ENCODE results near the gene GALNTL6.
"Not testable (repeated sequence)": the region's sequence is repeated elsewhere in the genome, so short reads cannot be mapped to it uniquely, and the experiment has no call there.

Gene GALNTL6

DNA sequence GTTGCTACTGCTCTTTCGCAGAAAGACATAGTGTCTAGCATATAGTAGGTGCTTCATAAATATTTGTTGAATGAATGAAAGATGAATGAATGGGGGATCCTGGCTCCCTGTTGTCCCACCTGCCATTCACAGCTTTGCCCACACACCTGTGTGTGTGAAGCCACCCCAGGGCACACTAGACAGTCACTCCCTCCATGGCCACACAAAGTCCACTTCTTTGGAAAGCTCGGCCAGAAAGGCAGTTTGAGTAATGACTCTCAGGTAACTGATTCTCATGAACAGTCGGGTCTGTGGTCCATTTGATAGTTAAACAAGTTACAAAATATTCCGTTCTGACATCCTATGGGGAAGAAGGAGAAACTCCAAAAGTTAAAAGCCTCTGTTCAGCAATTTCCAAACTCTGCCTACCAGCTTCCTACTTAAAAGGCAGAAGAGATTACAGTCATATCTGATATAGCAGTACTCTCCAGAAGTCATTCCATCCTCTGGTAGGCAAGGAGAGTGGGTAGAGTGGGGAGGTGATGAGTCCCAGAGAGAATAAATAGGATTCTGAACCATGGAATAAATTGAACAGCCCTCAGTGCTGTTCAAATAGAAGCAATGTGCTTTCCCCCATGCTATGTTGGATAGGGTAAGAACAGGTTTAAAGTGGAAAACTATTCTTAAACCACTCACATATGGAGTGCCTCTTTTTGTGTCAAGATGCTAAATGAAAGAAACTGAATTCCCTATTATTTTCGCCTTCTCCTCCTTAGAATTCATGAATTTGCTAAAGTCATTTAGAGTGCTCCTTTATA lies 1150.5 kb downstream of the GALNTL6 start:
- no peak for DNase-seq

DNA sequence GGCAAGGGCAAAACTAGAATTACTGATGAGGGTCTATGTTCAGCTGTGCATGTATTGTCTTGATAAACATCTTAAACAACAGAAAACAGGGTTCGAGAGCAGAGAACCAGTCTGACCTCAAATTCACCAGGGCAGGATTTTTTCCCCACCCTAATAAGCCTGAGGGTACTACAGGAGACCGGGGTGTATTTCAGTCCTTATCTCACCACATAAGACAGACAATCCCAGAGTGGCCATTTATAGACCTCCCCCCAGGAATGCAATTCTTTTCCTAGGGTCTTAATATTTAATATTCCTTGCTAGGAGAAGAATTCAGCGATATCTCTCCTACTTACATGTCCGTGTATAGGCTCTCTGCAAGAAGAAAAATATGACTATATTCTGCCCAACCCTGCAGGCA lies 1157.0 kb downstream of the GALNTL6 start:
- DNase-seq: not testable (repeated sequence)

DNA sequence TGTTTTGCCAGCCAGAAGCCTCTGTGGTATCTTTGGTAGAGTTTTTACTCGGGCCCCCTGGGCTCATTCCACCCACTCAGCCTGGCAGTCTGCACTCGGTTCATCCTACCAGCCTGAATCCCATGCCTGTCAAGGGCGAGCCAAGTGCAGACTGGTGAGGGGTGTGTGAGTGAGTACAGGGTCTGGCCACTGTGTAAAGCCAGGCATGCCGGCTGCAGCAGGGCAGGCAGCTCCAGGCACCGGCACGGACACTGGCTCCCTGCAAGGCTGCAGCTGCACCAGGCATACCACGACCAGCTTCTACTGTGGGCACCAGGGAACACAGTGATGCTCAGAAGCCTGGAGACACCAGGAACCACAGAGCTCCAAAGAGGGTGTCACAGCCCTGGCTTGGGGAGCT lies 1161.4 kb downstream of the GALNTL6 start:
- DNase-seq: no peak

DNA sequence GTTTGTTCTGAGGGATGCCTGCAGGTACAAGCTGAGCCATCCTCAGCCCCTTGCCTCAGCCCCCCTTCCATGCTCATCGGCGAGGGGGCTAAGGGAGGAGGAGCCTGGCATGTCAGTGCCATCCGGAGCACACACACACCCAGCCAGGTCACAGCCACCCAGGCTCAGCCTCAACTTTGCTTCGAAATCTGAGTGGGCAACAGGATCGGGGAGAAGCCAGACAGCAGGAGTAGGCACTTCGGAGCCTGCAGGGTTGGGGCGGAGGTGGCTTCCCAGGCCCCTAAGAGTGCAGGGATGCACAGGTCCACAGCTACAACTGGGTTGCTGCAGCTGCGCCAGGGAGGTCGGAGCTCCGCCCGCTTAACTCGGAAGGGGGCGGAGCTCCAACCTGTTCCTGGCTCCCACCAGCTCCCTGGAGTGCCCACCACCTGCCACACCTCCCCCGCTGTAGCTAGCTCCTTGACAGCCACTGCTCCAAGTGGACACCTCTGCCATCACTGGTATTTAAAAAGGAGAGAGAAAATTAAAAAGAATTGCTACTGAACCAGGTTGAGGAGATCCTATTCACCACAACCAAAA lies 1162.5 kb downstream of the GALNTL6 start:
- DNase-seq: no peak

DNA sequence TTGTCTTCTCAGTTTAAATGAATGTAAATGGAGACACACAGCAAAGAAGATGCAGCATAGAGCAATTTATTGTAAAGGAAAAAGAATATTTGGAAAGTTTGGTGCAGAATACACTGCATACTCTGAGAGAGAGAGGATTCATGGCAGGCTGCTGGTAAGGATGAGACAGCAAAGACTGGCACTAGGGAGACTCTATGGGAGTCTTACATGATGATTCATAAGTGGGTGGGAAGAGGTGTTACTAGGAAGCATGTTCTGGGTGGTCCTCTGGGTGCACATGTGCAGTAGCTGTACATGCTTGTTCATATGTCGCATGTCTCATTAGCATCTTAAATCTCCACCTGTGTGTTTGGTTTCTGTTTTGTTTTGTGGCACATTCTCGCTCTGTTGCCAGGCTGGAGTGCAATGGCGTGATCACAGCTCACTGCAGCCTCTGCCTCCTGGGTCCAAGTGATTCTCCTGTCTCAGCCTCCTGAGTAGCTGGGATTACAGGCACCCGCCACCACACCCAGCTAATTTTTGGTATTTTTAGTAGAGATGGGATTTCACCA lies 1164.4 kb downstream of the GALNTL6 start:
- DNase-seq: not testable (repeated sequence)

DNA sequence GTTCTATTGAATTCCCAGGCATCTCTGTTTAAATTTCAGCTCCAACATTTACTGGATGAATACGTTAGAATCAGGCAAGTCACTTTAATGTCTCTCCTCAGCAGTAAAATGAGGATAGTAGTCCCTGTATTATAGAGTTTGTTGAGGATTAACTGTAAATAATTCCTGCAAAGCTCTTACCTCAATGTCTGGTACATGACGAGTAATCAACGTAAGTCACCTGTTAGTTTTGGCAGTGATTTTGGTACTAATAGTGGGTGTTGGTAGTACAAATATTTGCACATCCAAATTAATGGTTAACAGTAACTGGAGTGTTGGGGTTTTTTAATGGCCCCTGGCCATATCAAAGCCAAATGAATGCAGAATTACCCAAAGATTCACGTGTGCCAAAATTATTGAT lies 1165.6 kb downstream of the GALNTL6 start:
- DNase-seq: no peak

DNA sequence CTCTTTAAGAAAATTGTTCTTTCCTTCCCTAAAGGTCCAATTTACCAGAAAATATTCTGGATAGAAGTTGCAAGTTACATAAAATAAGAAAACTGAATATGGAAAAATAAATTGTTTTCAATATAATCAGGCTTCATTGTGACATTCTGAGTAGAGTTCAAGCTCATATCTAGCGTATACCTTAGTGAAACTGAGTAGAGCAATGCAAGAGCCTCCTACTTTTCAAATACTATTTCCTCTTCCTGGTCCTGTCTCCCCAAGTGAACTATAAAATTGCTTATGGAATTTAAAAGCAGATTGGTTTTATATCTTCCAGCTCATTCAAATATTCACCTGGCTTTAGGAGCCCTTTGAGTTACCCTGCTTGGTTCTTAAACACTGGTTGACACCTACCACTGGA lies 1166.1 kb downstream of the GALNTL6 start:
- DNase-seq: no peak

DNA sequence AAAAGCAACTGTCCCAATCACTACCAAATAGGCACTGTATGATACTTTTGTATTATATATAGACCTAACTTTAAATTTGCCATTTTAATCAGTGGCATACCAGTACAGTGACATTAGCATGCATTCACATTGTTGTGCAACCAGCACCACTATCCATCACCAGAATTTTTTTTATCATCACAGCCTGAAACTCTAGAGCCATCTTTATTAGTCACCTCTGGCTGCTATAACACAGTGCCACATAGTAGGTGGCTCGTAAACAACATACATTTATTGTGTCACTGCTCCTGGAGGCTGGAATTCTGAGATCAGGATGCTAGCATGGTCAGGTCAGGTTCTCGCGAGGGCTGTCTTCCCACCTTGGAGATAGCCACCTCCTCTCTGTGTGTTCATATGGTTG lies 1167.0 kb downstream of the GALNTL6 start:
- no peak for DNase-seq

DNA sequence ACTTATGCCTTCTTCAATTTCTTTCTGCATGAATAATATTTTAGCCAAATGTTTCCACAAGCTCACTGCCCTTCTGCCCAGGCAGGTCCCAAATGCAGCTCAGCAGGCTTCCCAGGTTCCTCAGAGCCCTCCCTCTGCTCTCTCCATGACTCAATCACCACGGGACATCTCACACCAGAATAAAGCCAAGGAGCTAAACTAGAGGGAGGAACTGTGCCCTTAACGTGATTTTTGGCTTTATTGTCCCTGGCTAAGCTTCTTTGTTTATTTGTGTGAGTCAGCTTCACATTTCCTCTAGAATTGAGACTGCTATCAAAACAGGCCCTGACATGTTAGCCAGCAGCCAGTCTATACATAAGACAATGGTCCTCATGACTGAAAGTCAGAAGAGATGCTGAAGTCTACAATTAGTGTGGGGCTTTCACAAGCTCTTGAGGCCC lies 1169.0 kb downstream of the GALNTL6 start:
- DNase-seq: no peak

DNA sequence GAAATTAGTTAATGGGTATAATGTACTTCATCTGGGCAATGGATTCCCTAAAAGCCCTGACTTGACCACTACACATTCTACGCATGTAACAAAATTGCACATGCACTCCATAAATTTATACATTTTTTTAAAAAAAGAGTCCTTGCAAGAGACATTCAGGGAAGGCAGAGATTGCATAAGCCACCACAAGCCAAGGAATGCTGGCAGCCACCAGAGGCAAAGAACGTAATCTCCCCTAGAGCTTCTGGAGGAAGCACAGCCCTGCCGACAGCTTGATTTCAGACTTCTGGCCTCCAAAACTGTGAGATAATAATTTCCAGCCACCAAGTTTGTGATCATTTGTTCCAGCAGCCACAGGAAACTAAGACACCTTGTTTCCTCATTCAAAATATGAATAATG lies 1169.8 kb downstream of the GALNTL6 start:
- no peak for DNase-seq

DNA sequence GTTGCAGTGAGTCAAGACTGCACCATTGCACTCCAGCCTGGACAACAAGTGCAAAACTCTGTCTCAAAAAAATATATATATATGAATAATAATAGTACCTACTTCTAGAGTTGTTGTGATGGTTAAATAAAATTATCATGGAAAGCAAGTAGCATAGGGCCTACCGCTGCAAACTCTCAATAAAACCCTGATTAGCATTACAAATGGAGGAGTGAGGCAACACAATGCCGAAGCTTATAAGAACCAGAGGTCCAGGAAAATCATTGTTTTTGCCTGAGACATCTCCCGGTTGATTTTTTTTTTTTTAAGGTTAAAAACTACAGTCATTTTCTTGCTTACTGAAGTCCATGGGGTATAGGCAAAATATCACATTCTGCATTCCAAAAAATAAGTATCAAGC lies 1170.4 kb downstream of the GALNTL6 start:
- no peak for DNase-seq

DNA sequence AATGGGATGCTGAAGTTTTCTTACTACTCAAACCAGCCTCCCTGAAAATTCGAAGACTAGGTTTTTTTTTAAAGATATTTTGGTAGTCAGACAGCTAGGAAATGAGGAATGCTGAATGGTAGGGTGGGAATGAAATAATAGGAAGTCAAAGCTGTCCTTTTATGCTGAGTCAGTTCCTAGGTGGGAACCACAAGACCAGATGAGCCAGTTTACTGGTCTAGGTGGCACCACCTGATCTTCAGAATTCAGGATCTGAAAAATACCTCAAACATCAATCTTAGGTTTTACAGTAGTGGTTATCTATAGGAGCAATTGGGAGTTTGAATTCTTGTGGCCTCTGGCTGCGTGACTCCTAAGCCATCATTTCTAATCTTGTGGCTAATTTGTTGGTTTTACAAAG lies 1172.3 kb downstream of the GALNTL6 start:
- no peak for DNase-seq

DNA sequence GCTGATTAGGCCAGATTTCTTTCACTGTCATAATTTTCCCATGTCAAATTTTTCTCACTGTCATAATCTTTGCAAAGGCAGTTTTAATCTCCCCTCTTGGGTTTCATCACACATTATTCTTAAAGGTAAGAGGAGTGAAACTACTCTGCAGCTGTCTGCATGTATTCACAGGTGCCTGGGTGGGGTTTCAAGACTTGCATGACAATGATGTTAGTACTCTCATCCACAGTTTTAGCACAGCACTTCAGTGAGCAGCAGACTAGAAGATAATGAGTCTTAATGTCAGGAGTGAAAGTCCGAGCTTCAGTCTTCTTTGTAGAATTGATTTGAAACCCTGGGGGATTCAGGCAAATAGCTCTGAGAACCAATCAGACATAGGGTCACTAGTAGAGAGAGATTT lies 1172.9 kb downstream of the GALNTL6 start:
- DNase-seq: no peak

DNA sequence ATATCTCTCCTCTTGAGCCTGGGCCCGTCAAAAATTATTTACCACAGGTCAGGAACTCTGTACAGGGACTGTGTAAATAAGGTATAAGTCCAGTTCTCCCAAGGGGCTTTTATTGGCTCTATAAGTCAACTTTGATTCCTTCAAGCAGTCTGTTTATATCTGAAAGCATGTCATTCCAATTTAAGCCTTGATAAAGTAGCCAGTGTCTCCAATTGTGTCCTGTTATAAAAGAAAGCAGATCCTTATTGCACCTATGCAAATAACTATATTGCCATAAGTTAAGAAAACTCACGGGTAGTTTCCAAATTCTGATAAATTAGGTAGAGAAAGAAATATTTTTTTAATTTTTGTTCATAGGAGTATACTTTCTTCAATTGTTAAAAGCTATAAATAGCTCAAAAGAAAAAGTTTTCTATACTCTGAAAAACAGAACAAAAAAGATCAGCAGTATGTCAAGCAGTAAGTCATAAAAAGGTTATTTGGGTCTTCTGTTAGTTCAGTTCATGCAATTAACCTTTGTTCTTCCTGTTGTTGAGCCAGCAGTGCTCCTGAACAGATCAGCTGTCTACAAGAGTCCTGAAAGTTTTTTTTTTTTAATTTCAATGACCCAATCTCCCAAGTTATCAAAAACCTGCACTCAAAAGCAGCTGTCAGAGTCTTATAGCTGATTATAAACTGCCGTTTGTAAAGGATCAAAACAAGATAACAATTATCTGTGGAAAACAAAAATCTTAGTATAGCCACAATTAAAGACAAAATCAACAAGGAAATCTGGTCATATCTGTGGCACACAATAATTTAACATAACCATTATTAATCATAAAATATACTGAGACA lies 1177.0 kb downstream of the GALNTL6 start:
- no peak for DNase-seq

DNA sequence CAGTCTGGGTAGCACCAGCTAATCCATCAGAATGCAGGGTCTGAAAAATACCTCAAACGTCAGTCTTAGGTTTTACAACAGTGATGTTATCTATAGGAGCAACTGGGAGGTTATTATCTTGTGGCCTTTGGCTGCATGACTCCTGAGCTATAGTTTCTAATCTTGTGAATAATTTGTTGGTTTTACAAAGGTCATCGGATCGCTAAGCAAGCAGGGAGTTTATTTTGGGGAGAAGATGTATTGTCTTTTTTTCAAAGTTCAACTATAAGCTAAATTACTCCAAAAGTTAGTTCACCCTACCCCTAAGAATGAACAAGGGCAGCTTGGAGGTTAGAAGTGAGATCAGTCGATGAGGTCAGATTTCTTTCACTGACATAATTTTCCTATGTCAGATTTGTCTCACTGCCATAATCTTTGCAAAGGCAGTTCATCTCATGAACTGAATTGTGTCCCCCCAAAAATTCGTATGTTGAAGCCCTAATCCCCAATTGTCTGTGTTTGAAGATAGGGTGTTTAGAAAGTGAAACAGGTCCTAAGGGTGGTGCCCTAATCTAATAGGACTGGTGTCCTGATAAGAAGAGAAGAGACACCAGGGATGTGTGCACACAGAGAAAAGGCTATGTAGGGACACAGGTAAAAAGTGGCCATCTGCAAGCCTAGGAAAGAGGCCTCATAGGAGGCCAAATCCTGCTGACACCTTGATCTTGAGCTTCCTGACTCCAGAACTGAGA lies 1179.6 kb downstream of the GALNTL6 start:
- DNase-seq: no peak

DNA sequence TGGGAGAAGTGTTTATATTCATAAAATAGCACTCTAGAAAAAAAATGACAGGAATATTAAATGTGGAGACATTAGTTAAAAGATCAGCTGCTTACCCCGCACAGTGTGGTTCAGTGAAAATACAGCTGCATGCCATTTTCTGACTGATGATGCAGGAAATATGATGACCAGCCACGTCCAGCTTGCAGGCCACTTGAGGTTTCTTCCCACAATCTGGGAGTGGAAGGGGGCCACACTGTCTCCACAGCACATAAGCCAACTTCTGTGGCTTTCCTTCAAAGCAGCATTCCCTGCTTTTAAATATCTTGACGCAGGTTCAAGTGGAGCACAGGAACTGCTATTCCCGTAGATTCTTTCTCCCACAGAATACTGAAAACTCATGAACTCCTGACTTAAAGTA lies 1182.0 kb downstream of the GALNTL6 start:
- DNase-seq: no peak

DNA sequence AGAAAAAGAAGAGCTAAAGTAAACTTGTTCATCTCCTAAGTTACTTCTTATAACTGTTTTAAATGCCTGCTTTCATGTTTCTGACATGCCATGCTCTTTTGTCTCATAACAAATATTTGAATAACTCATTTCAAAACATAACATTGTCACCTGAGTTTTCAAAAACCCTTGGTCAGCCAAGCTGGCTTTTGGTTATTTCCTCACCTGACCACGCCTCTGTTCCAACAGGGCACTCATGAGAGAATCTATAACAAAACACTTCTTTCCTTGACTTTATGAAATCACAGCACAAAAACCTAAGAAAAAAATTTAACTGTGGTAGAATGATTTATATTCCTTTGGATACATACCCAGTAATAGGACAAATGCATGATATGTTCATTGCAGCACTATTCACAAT lies 1182.5 kb downstream of the GALNTL6 start:
- no peak for DNase-seq

DNA sequence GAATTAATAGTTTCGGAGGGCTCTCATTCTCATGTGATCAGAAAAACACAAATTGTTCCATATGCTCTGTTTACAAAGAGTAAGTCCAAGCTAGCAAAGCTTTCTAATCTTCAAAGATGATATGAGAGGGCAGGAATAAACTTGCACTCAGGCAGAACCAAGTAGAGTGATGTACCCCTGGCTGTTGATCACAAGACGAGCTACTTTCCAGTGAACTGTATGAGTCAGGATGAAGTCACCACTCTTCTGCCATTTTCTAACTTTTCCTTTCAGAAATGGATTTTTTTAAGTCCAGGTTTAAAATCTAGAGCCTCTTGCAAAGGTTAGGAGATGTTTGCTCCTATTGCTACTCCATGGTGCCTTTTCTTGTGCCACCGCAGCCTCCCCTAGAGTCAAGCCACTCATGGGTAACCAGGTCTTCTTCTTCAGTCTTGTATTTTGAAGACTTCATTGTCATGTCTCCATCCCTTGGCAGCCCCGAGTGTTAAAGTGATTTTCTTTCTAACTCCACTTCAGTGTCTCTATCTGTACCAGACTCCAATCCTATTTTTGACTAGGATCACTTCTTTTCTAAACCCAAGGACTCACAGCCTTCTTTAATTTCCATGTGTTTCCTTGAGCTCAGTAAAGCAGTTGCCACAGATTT lies 1183.5 kb downstream of the GALNTL6 start:
- DNase-seq: no peak

DNA sequence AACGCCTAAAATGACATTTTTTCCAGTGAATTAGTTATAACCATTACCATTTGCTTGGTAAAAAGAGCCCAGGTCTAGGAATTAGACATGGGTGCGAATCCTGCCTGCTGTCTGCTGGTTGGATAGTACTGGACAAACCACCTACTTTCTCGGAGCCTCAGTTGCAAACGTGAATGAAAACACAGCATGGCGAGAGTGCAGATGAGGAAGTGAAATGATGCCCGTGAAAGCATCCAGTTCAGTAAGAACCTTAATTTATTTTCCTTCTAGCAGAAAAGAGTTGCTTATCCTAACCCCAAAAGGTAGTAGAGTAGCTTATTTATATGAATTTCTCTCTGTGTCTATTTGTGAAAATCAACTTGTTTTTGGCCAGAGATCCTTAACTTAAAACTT lies 1184.0 kb downstream of the GALNTL6 start:
- no peak for DNase-seq

DNA sequence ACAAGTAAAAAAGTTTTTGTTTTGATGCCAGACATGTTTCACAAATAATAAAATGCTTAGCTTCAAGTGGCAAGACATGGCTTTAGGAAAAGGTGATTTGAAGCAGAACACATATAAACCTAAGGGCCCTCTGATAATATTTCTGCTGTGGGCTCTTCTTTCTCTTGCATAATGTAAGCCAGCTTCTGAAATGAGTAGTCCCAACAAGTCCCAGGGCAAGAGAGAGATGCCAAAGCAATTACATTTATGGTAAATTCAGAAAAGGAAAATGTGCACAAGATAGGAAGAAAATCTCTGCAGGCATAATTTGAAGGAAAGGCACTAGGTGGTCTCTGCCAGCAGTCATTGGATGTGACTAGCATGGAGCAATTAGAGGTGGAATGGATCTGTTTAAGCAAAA lies 1184.7 kb downstream of the GALNTL6 start:
- no peak for DNase-seq

DNA sequence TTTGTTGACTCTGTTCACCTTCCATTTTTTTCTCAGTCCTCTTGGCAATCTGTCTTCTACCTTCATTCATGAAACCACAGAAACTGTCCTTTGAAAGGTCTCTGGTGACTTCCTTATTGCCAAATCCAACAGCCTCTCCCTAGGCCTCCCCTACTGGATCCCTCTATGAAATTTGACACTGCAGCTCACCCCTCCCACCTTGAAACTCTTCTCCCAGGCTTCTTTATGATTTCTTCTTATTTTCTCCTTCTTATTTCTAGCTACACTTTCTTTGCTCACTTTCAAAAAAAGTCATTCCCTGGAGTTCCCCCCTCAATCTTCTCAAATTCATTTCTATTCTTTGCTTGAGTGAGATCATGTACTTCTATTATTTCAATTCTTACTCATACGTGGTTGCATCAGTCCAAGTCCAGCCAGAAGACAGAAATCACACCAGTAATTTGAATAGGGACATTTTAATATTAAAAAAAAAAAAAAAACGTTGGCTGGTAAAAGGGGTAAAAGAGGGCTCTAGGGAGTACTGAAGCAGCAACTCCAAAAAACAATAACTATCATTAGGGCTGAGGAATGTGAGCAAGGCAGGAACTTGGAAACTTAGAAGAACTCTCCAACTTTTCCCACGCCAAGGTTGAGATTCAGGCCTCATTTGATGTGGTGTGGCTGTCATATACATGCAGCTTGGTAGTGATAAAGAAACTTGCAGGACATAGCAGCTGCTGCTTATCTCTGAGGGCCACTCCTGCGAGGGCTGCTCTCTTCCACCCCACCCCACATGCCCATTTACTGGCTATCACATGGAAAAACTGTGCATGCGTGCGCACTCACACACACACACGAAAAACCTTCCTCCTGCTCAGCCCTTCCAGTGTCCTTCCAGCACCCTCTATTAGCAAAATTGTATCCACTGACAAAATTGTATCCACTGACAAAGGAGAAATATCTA lies 1185.6 kb downstream of the GALNTL6 start:
- DNase-seq: no peak

Measured in activated CD4-positive, alpha-beta T cell treated with anti-CD3 and anti-CD28 coated beads for 1 hour (primary cell).